GM21390 (cell line): Measurements from ENCODE around the gene TPRX1.
"Not testable (repeated sequence)": the region's sequence is repeated elsewhere in the genome, so short reads cannot be mapped to it uniquely, and the experiment has no call there.

ENCODE experiments used
- ATAC-seq: cut with Tn5 transposase; IDR thresholded peaks from one replicate; pipeline ENCODE4 v1.9.1; 2021; ENCODE audit not compliant: unreplicated experiment

Gene TPRX1

DNA sequence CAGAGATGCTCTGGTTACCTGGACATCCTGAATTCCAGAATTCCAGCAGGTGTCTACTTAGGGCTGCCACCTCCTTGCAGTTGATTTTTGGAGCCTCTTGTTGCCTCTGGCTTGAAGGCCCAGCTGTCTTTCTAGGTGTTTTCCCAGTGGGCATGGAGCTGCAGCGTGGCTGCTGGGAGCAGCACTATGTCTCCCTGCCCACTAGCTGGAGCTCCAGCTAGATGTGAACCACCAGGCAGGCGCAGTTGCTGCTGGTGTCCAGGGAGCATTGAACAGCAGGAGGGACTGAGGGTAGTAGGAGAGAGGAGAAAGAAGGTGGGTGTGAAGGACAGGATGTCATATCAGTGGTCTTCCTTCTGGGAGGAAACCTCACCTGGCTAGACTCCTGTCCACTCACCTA lies 35.7 kb downstream of the TPRX1 start:
- no peak for ATAC-seq

DNA sequence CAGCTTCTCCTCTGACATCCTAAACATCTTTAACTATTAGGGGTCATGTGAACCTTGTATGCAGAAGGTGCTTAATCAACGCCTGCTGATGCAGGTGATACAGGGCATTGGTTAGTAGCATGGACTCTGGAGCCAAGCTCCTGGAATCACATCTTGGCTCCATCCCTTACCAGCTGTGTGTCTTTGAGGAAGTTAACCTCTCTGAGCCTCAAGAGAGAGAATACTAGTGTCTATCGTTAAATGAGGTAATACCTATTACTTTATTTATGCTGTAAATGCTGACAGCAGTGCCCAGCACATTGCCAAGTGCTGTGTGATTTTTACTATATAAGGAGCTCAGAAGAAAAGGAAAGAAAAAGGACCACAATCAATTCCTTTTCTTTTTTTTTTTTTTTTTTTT lies 37.0 kb downstream of the TPRX1 start:
- ATAC-seq: no peak

DNA sequence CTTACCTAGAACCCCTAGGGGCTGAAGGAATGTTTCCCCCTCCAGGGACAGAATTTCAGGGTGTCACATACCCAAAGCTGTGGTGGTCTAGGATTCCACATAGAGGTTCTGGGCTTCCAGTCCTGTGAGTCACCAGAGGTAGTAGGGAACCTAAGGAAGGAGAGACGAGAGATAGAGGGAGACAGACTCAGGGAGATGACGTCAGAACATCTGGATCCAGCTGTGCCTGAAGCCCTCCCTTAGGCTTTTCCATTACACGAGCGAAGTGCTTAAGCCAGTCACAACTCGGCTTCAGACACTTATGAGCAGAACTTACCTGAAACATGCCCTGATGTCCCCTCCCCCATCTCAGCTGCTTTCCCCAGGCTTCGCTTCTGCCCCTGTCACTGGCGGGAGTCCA lies 37.7 kb downstream of the TPRX1 start:
- ATAC-seq: no peak

DNA sequence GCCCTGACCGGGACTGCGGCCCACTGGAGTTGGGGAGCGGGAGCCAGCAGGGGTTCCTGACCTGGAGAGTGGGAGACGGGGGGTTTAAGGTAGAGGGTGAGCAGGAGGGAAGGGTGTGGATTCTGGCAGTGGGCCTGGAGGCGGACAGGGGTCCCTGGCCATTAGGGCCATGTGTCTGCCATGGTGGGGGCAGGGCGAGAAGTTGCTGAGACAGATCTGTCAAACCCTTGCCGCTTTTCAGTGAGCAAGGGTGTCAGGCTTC lies 38.1 kb downstream of the TPRX1 start:
- ATAC-seq: no peak

DNA sequence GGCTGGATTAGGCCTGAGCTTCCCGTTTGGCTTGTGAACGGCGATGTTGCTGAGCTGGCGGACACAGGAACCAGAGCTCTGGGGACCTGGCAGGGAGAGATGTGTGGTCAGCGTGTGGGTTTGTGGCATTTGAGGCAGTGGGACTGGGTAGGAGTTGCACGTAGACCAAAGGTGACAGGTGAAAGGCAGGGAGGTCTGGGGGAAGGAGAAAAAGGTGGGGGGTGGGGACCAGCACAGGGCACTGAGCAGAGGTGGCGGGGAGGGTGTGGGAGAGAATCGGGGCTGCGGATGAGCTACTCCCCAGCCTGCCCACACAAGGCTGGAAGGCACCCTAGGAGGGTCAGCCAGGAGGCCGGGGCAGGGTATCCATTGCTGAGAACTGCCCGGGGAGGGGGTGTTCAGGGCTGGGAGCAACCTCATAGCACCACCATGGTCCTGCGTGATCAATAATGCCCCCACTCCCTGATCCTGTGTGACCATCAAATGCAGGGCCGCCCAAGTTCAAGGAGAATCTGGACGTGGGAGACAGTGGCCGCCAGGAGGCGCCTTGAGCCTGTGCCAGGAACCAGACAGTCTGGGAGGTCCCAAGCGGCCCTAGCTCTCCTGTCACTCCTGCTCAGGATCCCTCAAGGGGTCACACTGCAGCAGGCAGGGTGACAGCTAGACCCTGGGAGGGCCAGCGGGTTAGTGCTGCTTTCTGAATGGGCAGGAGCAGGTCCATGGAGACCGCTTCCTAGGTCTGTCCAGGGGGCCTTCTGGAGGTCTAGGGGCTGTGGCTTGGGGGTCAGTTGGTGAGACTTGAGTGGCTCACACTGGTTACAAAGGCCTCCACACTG lies 38.6 kb downstream of the TPRX1 start:
- no peak for ATAC-seq

DNA sequence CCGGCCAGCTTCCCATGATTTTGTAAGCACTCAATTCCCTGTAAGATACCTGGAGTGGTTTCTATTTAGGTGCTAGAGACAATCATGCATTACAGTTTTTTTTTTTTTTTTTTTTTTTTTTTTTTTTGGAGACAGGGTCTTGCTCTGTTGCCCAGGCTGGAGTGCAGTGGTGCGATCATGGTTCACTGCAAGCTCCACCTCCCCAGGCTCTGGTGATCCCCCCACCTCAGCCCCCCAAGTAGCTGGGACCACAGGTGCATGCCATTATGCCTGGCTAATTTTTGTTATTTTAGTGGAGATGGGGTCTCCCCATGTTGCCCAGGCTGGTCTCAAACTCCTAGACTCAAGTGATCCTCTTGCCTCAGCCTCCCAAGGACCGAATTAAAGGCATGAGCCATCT lies 39.6 kb downstream of the TPRX1 start:
- not testable (repeated sequence) for ATAC-seq

DNA sequence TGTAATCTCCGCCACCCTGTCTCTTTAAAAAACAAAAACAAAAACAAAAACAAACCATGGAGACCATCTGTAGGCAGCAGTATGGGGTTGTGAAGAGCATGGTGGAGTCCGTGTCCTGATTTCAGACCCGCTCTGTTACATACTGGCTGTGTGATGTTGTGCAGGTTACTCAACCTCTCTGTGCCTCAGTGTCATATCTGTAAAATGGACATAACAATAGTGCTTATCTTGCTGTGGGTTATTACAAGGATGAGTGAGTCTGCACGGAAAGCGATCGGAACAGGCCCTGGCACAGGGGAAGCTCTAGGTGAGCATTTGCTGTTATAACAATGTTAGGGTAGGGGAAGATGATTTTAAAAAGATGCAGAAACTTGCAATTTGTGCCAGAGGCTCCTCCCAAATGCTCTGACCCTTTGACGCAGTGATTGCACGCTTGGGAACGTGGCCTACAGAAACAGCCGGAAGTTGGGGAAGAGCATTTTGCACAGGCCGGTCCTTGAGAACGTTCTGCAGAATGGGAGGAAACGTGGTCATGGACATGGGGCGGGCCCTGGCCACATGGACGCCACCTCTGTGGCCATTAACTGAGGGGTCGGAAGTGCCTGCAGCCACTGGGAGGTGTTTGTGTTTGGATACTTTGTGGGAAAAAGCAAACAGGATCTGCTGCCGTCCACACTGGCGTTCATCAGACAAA lies 41.6 kb downstream of the TPRX1 start:
- ATAC-seq: no peak

DNA sequence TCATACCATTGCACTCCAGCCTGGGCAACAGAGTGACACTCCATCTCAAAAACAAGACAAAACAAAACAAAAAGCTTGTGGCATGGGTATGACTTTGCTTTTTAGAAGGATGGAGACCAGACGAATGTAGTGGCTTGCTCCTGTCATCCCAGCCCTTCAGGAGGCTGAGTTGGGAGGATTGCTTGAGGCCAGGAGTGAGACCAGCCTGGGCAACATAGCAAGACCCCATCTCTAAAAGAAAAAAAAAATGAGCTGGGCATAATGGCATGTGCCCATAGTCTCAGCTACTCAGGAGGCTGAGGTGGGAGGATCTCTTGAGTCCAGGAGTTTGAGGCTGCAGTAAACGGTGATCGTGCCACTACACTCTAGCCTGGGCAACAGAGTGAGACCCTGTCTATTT lies 42.2 kb downstream of the TPRX1 start:
- no peak for ATAC-seq

DNA sequence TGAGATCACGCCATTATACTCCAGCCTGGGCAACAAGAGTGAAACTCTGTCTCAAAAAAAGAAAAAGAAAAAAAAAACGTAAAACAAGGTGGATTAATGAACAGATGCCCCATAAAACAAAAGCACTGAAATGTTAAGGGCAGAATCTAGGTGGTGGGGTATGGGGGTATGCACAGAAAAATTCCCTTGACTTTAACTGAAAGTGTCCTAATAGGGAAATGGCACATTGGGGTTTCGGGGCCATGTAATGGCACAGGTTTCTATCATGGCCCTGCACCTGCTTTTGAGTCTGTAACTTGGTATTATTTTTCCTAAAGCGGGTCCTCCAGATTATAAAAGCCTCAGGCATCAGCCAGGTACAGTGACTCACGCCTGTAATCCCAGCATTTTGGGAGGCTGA lies 42.8 kb downstream of the TPRX1 start:
- ATAC-seq: no peak

DNA sequence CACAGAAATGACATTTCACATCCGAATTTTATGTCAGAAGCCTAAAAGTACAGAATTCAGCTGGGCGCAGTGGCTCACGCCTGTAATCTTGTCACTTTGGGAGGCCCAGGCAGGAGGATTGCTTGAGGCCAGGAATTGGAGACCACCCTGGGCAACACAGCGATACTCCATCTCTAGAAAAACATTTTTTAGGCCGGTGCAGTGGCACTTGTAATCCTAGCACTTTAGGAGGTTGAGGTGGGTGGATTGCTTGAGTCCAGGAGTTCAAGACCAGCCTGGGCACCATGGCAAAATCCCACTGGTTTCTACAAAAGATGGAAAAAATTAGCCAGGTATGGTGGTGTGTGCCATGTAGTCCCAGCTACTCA lies 43.7 kb downstream of the TPRX1 start:
- no peak for ATAC-seq

DNA sequence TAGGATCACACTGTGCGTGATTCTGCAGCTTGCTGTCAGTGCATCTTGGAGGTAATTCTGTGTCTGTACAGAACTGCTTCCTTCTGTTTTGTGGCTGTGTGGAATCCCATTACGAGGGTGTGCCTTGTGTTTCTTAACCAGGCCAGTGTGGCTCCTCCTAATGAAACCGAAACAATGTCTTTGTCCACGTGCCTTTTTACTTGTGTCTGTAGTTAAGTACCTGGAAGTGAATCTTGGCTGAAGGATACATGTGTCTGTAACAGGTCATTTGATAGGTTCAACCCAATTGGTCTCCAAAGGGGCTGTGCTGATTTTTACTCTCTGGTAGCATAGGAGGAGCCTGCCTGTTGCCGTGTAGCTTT lies 45.9 kb downstream of the TPRX1 start:
- ATAC-seq: no peak

DNA sequence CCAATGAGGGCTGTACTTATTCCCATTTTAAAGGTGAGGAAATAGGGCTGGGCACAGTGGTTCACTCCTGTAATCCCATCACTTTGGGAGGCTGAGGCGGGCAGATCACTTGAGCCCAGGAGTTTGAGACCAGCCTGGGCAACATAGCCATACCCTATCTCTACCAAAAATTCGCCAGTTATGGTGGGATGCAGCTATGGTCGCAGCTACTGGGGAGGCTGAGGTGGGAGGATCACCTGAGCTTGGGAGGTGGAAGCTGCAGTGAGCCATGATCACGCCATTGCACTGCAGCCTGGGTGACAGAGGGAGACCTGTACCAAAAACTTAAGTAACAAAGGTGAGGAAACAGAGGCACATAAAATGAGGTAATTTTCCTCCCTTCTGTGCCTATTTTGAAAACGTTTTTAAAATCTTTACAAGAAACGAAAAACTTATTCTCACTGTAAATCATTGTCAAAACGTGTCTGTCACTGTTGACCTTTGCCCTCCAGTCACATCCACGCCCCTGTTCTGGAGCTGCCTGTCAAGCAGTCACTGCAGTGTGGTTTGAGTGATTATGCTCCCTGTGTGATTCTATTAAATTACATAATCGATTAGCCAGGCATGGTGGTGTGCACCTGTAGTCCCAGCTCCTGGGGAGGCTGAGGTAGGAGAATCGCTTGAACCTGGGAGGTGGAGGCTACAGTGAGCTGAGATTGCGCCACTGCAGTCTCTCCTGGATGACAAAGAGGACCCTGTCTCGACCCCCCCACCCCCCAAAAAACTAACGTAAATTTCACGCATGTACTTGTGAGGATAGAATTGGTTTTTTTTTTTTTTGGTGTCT lies 46.5 kb downstream of the TPRX1 start:
- ATAC-seq: no peak

DNA sequence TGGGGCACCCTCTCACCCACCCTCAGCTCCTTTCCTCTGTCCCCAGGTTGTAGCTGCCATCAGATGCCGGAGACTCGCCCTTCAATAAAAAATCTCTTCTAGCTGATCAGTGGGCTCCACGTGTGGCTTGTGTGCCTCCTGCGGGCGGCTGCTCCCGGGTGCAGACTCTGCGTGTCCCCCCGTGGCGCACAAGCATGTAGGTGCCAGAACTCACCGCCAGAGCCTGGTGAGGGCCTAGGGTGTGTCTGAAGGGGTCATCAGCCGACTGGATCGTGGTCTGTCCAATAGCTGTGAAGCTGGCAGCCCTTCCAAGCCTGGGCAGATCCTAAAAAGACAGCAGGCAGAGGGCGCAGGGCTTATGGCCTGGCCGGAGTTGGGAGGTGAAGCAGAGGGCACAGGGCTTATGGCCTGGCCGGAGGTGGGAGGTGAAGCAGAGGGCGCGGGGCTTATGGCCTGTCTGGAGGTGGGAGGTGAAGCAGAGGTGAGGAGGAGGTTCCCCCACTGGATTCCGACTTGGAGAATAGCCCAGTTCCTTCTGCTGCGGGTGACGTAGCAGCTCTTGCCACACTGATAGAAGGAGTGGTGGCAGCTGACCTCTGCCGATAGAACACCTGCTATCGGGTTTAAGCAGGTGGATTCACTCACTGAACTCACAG lies 47.3 kb downstream of the TPRX1 start:
- no peak for ATAC-seq

DNA sequence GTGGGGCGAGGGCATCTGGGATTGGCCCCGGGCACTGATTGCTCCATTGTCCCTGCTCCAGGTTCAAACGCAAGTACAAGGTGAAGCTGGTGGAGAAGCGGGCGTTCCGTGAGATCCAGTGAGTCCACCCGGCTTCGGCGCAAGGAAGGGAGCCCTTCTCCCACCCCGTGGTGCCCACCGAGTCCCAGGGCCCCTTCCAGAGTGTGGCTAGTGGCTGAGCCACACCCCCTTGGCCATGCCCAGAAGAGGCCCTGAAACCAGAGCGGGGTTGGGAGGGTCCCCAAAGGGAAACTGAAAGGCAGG lies 47.8 kb downstream of the TPRX1 start:
- no peak for ATAC-seq

DNA sequence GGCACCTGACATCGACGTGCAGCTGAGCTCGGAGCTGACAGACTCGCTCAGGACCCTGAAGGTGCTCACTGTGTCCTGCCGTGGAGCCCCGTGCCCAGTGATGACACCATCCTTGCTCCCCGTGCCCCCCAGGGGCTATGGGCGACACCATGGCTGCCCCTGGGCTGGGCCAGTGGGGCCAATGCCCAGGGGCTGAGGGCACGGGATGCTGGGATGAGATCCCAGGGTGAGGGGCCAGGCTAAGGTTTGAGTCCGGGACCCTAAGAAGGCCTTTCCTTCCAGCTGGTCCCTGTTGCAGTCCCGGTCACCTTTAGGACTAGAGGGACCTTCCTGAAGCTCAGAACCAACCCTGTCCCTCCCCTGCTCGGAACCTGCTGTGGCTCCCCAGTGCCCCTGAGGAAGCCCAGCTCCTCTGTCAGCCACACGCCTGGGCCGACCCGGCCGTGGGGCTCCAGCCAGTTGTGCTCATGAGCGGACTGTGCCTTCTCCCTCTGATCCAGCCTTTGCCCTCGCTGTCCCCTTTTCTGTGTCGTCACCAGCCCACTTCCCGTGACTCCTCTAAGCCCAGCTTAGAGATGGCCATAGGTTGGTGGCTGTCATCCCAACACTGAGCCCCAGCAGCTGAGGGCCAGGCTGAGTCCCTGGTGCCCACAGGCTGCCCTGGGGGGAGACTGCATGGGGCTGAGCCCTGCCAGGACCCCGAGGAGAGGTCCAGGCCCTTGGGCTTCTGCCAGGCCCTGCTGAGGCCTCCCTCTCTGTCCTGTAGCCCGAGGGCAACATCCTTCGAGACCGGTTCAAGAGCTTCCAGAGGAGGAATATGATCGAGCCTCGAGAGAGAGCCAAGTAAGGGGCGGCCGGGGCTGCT lies 48.4 kb downstream of the TPRX1 start:
- ATAC-seq: no peak

DNA sequence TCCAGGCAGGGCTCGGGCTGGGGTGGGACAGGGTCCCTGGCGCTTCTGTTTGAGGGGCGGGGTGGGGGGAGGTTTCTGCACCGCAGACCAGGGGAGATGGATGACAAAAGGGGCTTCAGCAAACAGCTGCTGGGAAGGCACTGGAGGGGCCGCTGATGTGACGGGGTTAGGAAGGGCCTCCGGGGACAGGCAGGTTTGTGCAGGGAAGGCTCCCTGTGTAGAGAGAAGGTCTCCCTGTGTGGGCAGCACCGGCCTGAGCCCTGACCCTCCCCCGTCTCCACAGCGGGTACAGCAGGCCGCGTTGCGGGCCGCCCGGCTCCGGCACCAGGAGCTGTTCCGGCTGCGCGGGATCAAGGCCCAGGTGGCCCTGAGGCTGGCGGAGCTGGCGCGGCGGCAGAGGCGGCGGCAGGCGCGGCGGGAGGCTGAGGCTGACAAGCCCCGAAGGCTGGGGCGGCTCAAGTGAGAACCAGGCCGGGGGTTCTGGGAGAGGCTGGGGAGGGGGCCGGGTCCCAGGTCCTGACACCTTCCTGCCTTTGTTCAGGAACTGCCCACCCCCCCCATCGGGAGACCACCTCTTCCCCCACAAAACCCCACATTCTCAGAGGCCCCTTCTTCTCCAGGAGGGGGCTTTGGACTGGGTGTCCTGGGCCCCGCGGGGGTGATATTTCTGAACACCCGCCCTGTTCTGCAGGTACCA lies 49.1 kb downstream of the TPRX1 start:
- ATAC-seq: no peak

DNA sequence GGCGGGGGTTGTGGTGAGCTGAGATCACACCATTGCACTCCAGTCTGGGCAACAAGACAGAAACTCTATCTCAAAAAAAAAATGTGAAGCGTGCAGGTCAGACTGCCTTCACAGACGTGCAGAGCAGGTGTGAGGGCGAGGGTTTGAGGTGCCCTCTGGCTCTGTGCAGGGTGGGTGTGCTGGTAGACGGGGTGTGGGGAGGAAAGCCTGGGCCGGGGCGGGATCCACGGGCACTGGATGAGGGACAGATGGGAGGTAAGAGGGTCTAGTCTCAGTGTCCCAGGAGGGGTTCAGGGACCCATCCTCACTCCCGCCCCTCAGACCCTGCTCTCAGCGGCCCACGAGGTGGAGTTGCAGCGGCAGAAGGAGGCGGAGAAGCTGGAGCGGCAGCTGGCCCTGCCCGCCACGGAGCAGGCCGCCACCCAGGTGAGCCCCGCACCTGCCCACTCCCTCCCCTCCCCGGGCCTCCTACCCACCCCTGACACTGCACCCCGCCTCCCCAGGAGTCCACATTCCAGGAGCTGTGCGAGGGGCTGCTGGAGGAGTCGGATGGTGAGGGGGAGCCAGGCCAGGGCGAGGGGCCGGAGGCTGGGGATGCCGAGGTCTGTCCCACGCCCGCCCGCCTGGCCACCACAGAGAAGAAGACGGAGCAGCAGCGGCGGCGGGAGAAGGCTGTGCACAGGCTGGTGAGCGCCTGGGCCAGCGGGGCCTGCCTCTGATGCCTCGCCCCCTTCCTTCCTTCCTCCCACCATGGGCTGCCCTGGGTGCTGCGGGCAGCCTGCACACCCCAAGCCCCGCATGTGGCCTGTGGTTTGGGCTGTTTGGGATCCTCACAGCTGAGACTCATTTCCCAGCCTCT lies 49.9 kb downstream of the TPRX1 start:
- ATAC-seq: no peak

DNA sequence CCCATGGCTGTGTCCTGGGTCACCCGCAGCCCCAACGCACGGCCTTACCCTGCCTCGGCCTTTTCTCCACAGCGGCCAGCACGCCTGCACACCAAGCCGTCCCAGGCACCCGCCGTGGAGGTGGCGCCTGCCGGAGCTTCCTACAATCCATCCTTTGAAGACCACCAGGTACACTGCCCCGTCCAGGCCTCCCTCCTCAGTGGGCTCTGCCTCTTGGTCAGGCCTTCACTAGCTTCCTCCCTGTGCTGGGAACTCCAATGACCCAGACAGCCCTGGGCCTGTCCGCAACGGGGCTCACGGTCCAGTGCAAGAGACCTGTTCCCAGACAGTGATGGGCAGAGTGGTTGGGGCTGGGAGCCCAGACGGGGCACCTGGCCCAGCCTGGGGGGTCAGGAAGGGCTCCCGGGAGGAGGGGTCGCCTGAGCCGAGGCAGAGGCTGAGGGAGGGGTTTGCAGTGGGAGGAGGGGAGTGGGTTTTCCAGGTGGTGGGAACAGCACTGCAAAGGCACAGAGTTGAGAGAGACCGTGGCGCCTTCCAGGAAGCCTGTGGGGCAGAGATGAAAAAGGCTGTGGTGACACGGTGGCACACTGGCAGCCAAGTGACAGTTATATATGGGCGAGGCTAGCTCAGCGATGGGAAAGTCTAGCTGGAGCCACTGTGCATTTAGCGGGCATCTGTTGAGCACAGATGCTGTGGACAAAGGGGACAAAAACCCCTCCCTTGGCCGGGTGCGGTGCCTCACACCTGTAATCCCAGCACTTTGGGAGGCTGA lies 51.7 kb downstream of the TPRX1 start:
- no peak for ATAC-seq
